D721Med (cell line): ENCODE results near the gene DZANK1.
"Not testable (repeated sequence)": the region's sequence is repeated elsewhere in the genome, so short reads cannot be mapped to it uniquely, and the experiment has no call there.

Experiments
- DNase-seq: peaks from one replicate; pipeline ENCODE4 v3.0.0; 2011; ENCODE audit warnings: low spot score; ENCODE audit not compliant: insufficient read length
- FAIRE-seq: peaks from 2 replicates; lab custom pipeline; 2011; peaks lifted over from hg19 to GRCh38; lab: Jason Lieb, UNC
- CTCF ChIP-seq: IDR thresholded peaks from 2 replicates; pipeline ENCODE4 v1.5.1; 2012; ENCODE audit warnings: mild to moderate bottlenecking, control low read depth; ENCODE audit not compliant: insufficient read depth; ENCODE audit errors: missing control alignments

Gene DZANK1

DNA sequence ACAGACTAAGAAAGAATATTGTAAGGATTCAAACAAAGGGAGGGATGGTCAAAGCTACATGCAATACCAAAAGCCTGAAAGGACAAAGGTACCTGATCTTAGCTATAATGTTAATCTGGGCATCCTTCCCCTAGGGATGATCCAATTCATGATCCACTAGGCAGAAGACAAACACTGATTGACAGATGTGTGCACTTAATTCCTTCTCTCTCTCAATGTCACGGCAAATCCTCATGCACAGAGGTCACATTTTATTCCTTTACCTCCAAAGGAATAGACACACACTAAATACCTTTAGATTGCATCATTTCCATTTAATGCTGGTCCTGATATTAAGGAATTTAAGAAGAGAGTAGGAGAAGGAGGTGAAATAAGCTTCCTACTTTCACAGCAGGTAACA, 105.2 kb downstream of the DZANK1 start:
- FAIRE-seq, result no peak
- DNase-seq, result no peak
- TF ChIP-seq CTCF, result no peak

DNA sequence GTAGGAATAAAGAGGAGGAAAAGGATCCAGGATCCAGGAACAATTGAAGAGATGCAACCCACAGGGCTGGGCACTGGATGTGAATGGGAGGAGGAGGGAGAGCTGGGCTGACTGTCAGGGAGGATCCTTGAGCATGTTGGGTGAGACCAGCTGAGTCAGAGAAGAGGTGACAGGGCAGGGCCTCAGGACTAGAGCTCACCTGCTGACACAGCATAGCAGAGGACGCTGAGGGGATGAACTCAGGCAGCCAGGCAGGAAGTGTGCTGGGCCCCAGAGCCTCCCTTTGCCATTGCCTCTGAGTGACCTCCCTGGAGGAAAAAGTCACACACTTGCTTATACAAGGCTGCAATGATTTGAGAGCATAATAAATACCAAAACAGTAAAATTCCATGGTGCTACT, 106.2 kb downstream of the DZANK1 start:
- no peak for FAIRE-seq
- DNase-seq, result no peak
- no peak for TF ChIP-seq CTCF

GRCh38 chr20:18359854-18360253, 107.0 kb downstream of the DZANK1 start:
- FAIRE-seq (no peak), DNase-seq (no peak)
- no peak for TF ChIP-seq CTCF

DNA sequence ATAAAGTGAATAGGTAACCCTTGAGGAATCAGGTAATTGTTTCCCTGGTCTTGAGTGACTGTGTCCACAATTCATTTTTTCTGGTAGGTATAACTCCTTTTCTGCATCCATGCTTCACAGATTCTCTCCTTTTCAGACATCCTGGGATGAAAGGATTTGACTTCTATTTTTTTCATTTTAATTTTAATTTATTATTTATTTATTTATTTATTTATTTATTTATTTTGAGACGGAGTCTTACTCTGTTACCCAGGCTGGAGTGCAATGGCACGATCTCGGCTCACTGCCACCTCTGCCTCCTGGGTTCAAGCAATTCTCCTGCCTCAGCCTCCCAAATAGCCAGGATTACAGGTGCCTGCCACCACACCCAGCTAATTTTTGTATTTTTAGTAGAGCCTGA, 117.1 kb downstream of the DZANK1 start:
- DNase-seq, FAIRE-seq: not testable (repeated sequence)
